H1 (cell line): ENCODE data around the gene FFAR2. TPM values are rescaled to one million over a fixed set of nuclear protein-coding genes. Genes with fewer than 3 reads are reported as not detected.

ENCODE experiments used
- CTCF ChIA-PET: fragments of 300-600 bp; sonication (Branson Sonifier 250); formaldehyde crosslinking; loops from one replicate; lab custom pipeline; 2021; ENCODE audit not compliant: partially characterized antibody; lab: Charles Lee
- POLR2A ChIA-PET: fragments of 300-600 bp; sonication (Branson Sonifier 250); formaldehyde crosslinking; loops from one replicate; lab custom pipeline; 2021; ENCODE audit warnings: inconsistent platforms; ENCODE audit not compliant: partially characterized antibody; lab: Charles Lee
- DNase-seq, 2 experiments: peaks; one replicate each; pipeline versions ENCODE4 v3.0.0 to v3.0.0-alpha.2; 2010 to 2022; ENCODE audit warnings: low spot score in 2 of 2, low read depth in 1 of 2, mixed read lengths in 1 of 2
- FAIRE-seq: peaks from 2 replicates; lab custom pipeline; 2011; peaks lifted over from hg19 to GRCh38; lab: Jason Lieb, UNC
- H2AFZ ChIP-seq: 2 replicates; pipeline ENCODE4 v1.8.1; 2012; ENCODE audit warnings: low read length, inconsistent platforms
- H2AK5ac ChIP-seq: 2 replicates; pipeline ENCODE4 v1.6.1; 2013; ENCODE audit warnings: low read depth, low read length
- H2BK120ac ChIP-seq: replicated peaks from 2 replicates; pipeline ENCODE3; 2013; ENCODE audit warnings: low read depth, low read length, inconsistent platforms
- H2BK12ac ChIP-seq: 2 replicates; pipeline ENCODE4 v1.6.1; 2013; ENCODE audit warnings: low read depth, low read length
- H2BK15ac ChIP-seq: 2 replicates; pipeline ENCODE4 v1.6.1; 2013; ENCODE audit warnings: low read length
- H2BK20ac ChIP-seq: 2 replicates; pipeline ENCODE4 v1.6.1; 2013; ENCODE audit warnings: low read length
- H2BK5ac ChIP-seq: 2 replicates; pipeline ENCODE4 v1.6.1; 2013; ENCODE audit warnings: low read depth, low read length
- H3K14ac ChIP-seq: 2 replicates; pipeline ENCODE4 v1.6.1; 2013; ENCODE audit warnings: inconsistent platforms; ENCODE audit not compliant: insufficient read length
- H3K18ac ChIP-seq: 2 replicates; pipeline ENCODE4 v1.6.1; 2013; ENCODE audit warnings: low read length; ENCODE audit errors: extremely low read depth
- H3K23ac ChIP-seq: 2 replicates; pipeline ENCODE4 v1.6.1; 2013; ENCODE audit warnings: inconsistent platforms; ENCODE audit not compliant: insufficient read length
- H3K23me2 ChIP-seq: 2 replicates; pipeline ENCODE4 v1.6.1; 2013; ENCODE audit warnings: low read depth, low read length
- H3K27ac ChIP-seq: 2 replicates; pipeline ENCODE4 v1.6.1; 2011; ENCODE audit warnings: low read depth, low read length, inconsistent platforms
- H3K27me3 ChIP-seq, 4 experiments: replicated peaks in 1 of 4; 1 replicate in 1 of 4; 2 replicates in 3 of 4; pipeline versions ENCODE4 v1.6.1 to v1.8.1; 2011 to 2013; ENCODE audit warnings: low read length in 3 of 4, mild to moderate bottlenecking in 3 of 4, inconsistent platforms in 2 of 4, mixed read lengths in 2 of 4, moderate library complexity in 1 of 4; ENCODE audit not compliant: control insufficient read depth in 3 of 4, insufficient read depth in 3 of 4; ENCODE audit errors: extremely low read depth in 1 of 4
- H3K36me3 ChIP-seq, 4 experiments: 2 replicates each; pipeline versions ENCODE4 v1.6.1 to v1.8.1; 2011 to 2013; ENCODE audit warnings: mild to moderate bottlenecking in 4 of 4, low read length in 3 of 4, moderate library complexity in 2 of 4, control low read depth in 1 of 4, inconsistent platforms in 1 of 4; ENCODE audit not compliant: insufficient read depth in 4 of 4, control insufficient read depth in 2 of 4
- H3K4ac ChIP-seq: replicated peaks from 2 replicates; pipeline ENCODE3; 2013; ENCODE audit warnings: low read length, low read depth, mixed read lengths, inconsistent platforms; ENCODE audit not compliant: insufficient read length
- H3K4me1 ChIP-seq, 4 experiments: replicated peaks in 1 of 4; 1 replicate in 1 of 4; 2 replicates in 3 of 4; pipeline versions ENCODE4 v1.6.1 to v1.8.1; 2011 to 2013; ENCODE audit warnings: low read length in 3 of 4, inconsistent platforms in 2 of 4, mixed read lengths in 1 of 4; ENCODE audit not compliant: insufficient read depth in 4 of 4, control insufficient read depth in 3 of 4
- H3K4me2 ChIP-seq, 2 experiments: 2 replicates each; pipeline versions ENCODE4 v1.6.1 to v1.8.1; 2011 to 2013; ENCODE audit warnings: low read depth in 2 of 2, low read length in 2 of 2, control low read depth in 1 of 2, inconsistent platforms in 1 of 2, mild to moderate bottlenecking in 1 of 2; ENCODE audit not compliant: insufficient read depth in 1 of 2
- H3K4me3 ChIP-seq, 4 experiments: fragments of 200-600, 300-600 bp in 1 of 4; sonication (generic), shearing (Covaris generic), sonication (Bioruptor Twin) in 1 of 4; 2 replicates each; pipeline versions ENCODE4 v1.5.1 to v1.8.1; 2011 to 2016; ENCODE audit warnings: low read length in 4 of 4, low read depth in 3 of 4, control low read depth in 2 of 4, inconsistent platforms in 2 of 4, mild to moderate bottlenecking in 2 of 4, mixed read lengths in 1 of 4, moderate library complexity in 1 of 4; ENCODE audit not compliant: insufficient read depth in 2 of 4; ENCODE audit errors: extremely low read depth in 1 of 4
- H3K56ac ChIP-seq: replicated peaks from 2 replicates; pipeline ENCODE3; 2013; ENCODE audit warnings: low read depth, mild to moderate bottlenecking, mixed read lengths, low read length, inconsistent platforms; ENCODE audit not compliant: insufficient read length
- H3K79me1 ChIP-seq: 2 replicates; pipeline ENCODE4 v1.6.1; 2013; ENCODE audit warnings: low read depth, low read length, control low read depth
- H3K79me2 ChIP-seq, 2 experiments: 2 replicates each; pipeline versions ENCODE4 v1.6.1 to v1.8.1; 2012 to 2013; ENCODE audit warnings: low read length in 2 of 2, mild to moderate bottlenecking in 2 of 2, inconsistent platforms in 1 of 2; ENCODE audit not compliant: insufficient read depth in 2 of 2, control insufficient read depth in 1 of 2
- H3K9ac ChIP-seq, 4 experiments: replicated peaks in 1 of 4; 1 replicate in 1 of 4; 2 replicates in 3 of 4; pipeline versions ENCODE4 v1.6.1 to v1.8.1; 2011 to 2013; ENCODE audit warnings: low read depth in 3 of 4, low read length in 3 of 4, control low read depth in 2 of 4, mild to moderate bottlenecking in 2 of 4, moderate library complexity in 2 of 4, inconsistent platforms in 1 of 4; ENCODE audit errors: extremely low read depth in 1 of 4
- H3K9me3 ChIP-seq, 2 experiments: 2 replicates each; pipeline versions ENCODE4 v1.6.1 to v1.8.1; 2012 to 2013; ENCODE audit warnings: mild to moderate bottlenecking in 2 of 2, moderate library complexity in 2 of 2, control low read depth in 1 of 2, inconsistent platforms in 1 of 2, low read depth in 1 of 2, low read length in 1 of 2, mixed read lengths in 1 of 2; ENCODE audit not compliant: insufficient read depth in 2 of 2
- H4K20me1 ChIP-seq, 2 experiments: replicated peaks in 1 of 2; 2 replicates each; pipeline versions ENCODE3 to v1.8.1; 2011 to 2013; ENCODE audit warnings: inconsistent platforms in 2 of 2, low read length in 2 of 2, mild to moderate bottlenecking in 1 of 2; ENCODE audit not compliant: insufficient read depth in 2 of 2, control insufficient read depth in 1 of 2
- H4K5ac ChIP-seq: 2 replicates; pipeline ENCODE4 v1.6.1; 2013; ENCODE audit warnings: low read length, low read depth, mixed read lengths, inconsistent platforms; ENCODE audit not compliant: insufficient read length
- H4K8ac ChIP-seq: 2 replicates; pipeline ENCODE4 v1.8.0; 2013; ENCODE audit warnings: mild to moderate bottlenecking, moderate library complexity, low read length, inconsistent platforms; ENCODE audit not compliant: insufficient read depth; ENCODE audit errors: extremely low read depth
- H4K91ac ChIP-seq: replicated peaks from 2 replicates; pipeline ENCODE3; 2013; ENCODE audit warnings: low read length, mixed read lengths, inconsistent platforms; ENCODE audit not compliant: insufficient read length
- BACH1 ChIP-seq: IDR thresholded peaks from 2 replicates; pipeline ENCODE4 v1.6.1; 2012; ENCODE audit warnings: low read length, improper control_type of control experiment
- BRCA1 ChIP-seq: IDR thresholded peaks from 2 replicates; pipeline ENCODE4 v1.6.1; 2012; ENCODE audit warnings: low read depth, low read length, improper control_type of control experiment
- CBX5 ChIP-seq: fragments of 300-800, 300-1000 bp; sonication (generic); IDR thresholded peaks from 2 replicates; pipeline ENCODE4 v1.7.1; 2016; ENCODE audit warnings: antibody characterized with exemption, low read length, low read depth
- HDAC2 ChIP-seq, 2 experiments: fragments of 300-600 bp in 1 of 2; sonication (generic) in 1 of 2; IDR thresholded peaks; 2 replicates each; pipeline ENCODE4 v1.6.1; 2011 to 2012; ENCODE audit warnings: low read depth in 2 of 2, low read length in 2 of 2, mild to moderate bottlenecking in 2 of 2, moderate library complexity in 2 of 2, borderline replicate concordance in 1 of 2, inconsistent platforms in 1 of 2
- HDAC6 ChIP-seq: IDR thresholded peaks from one replicate; pipeline ENCODE4 v1.7.1; 2012; ENCODE audit warnings: low read depth, mild to moderate bottlenecking, inconsistent platforms, low read length, moderate library complexity
- KDM1A ChIP-seq: fragments of 200-600, 300-600 bp; sonication (generic); IDR thresholded peaks from 2 replicates; pipeline ENCODE4 v1.7.1; 2016; ENCODE audit warnings: mild to moderate bottlenecking, low read length, borderline replicate concordance
- POLR2AphosphoS5 ChIP-seq: IDR thresholded peaks from 2 replicates; pipeline ENCODE4 v1.6.1; 2011; ENCODE audit warnings: low read depth, low read length
- RFX5 ChIP-seq: IDR thresholded peaks from 2 replicates; pipeline ENCODE4 v1.6.1; 2011; ENCODE audit warnings: low read depth, low read length, improper control_type of control experiment, borderline replicate concordance
- RNF2 ChIP-seq: fragments of 200-900, 300-1000 bp; sonication (generic); IDR thresholded peaks from 2 replicates; pipeline ENCODE4 v1.7.1; 2016; ENCODE audit warnings: borderline replicate concordance, low read depth, mild to moderate bottlenecking, antibody characterized with exemption, low read length; ENCODE audit not compliant: poor library complexity, severe bottlenecking; ENCODE audit errors: missing control alignments
- SIN3A ChIP-seq, 2 experiments: IDR thresholded peaks in 1 of 2; conservative IDR thresholded peaks in 1 of 2; 2 replicates each; pipeline ENCODE4 v1.6.1; 2011 to 2012; ENCODE audit warnings: low read length in 2 of 2, improper control_type of control experiment in 1 of 2, low read depth in 1 of 2, mild to moderate bottlenecking in 1 of 2
- TAF7 ChIP-seq: optimal IDR thresholded peaks from 2 replicates; pipeline ENCODE3; 2011; ENCODE audit warnings: low read depth, mild to moderate bottlenecking, inconsistent platforms, low read length, moderate library complexity, borderline replicate concordance
- TCF12 ChIP-seq: IDR thresholded peaks from 2 replicates; pipeline ENCODE4 v1.6.1; 2011; ENCODE audit warnings: low read depth, mild to moderate bottlenecking, low read length
- WGBS, 2 experiments: shearing (Covaris generic) in 1 of 2; methylation state at CpG; one replicate each; pipeline versions ENCODE4 v1.1.6 to v1.1.7; 2013 to 2015; ENCODE audit warnings: low lambda C conversion rate in 2 of 2, mixed read lengths in 2 of 2, inconsistent platforms in 1 of 2, low coverage in 1 of 2, missing lambda C conversion rate in 1 of 2; ENCODE audit not compliant: insufficient replicate concordance in 2 of 2, insufficient coverage in 1 of 2, insufficient read length in 1 of 2; ENCODE audit errors: extremely low coverage in 1 of 2, missing lambda C conversion rate in 1 of 2; 5-methylcytosine and 5-hydroxymethylcytosine counted together
- polyA plus RNA-seq, 7 experiments: library from polyadenylated mRNA; depleted of rRNA in 3 of 7; stranded (reverse) in 5 of 7; unstranded in 2 of 7; fragments of >200 nt in 5 of 7; fragments of 200-250 nt in 2 of 7; gene quantifications; 1 replicate in 5 of 7; 2 replicates in 1 of 7; 4 replicates in 1 of 7; pipeline versions ENCODE4 v1.2.1 to v1.2.3, GENCODE V29; 2011 to 2013; ENCODE audit warnings: missing spikeins in 2 of 7, mixed read lengths in 2 of 7
- total RNA-seq: library from RNA; stranded (reverse); fragmentation: NEBNext Ultra II Directional; extraction: Animal tissue kit (Norgen Biotek cat#: 25700); gene quantifications from 2 replicates; pipeline ENCODE4 v1.2.1, GENCODE V29; 2021
- TF ChIP-seq, protein P1 (sequence below): IDR thresholded peaks from 2 replicates; pipeline ENCODE4 v1.6.1; 2012; ENCODE audit warnings: inconsistent platforms

FFAR2 gene
- total and polyA plus RNA-seq, 2 of the 8 experiments (the other 6 are each of a cell fraction or from before 2014, with no cell fraction given) = not detected

GRCh38 chr19:35433448-35433847 is 14.6 kb upstream of the FFAR2 start:
- no peak overlapping the region for H3K9ac ChIP-seq
- H2BK20ac ChIP-seq = no peak overlapping the region
- H2BK12ac ChIP-seq = no peak overlapping the region
- no peak overlapping the region for H3K56ac ChIP-seq
- H3K18ac ChIP-seq = no peak overlapping the region
- H3K36me3 ChIP-seq = no peaks in the 10 kb centered on the region
- no peak for DNase-seq
- no peak overlapping the region for H3K4me2 ChIP-seq
- no peak overlapping the region for H2BK120ac ChIP-seq
- no peak overlapping the region for H2BK15ac ChIP-seq
- no peaks in the 10 kb centered on the region for H3K9me3 ChIP-seq
- no peak overlapping the region for H2BK5ac ChIP-seq
- H4K91ac ChIP-seq = no peak overlapping the region
- no peak overlapping the region for H3K23ac ChIP-seq
- H3K79me2 ChIP-seq = no peaks in the 10 kb centered on the region
- CTCF ChIA-PET = no interaction called here
- no peaks in the 10 kb centered on the region for H4K20me1 ChIP-seq
- no peak overlapping the region for H4K8ac ChIP-seq
- H3K14ac ChIP-seq = no peak overlapping the region
- H4K5ac ChIP-seq = no peak overlapping the region
- H2AFZ ChIP-seq = no peak overlapping the region
- no peaks in the 10 kb centered on the region for H3K79me1 ChIP-seq
- no peak overlapping the region for H2AK5ac ChIP-seq
- no peaks in the 10 kb centered on the region for H3K4me1 ChIP-seq
- H3K27me3 ChIP-seq = no peaks in the 10 kb centered on the region
- H3K4ac ChIP-seq = no peak overlapping the region
- no peak for FAIRE-seq
- no peaks in the 10 kb centered on the region for H3K23me2 ChIP-seq
- H3K4me3 ChIP-seq = no peak overlapping the region
- WGBS, 2 experiments = 87% methylated on average over 7 of the region's 7 CpGs; no CpG with 5 or more reads in 1 of the 2 experiments
- POLR2A ChIA-PET = interaction anchor here (1.0 kb wide), 1 partner anchor 77 kb away, joined by 4 read pairs; no protein-coding TSS in a partner anchor
- H3K27ac ChIP-seq = no peak overlapping the region
- TF ChIP-seq KDM1A (no peak), RNF2 (no peak), CBX5 (no peak), HDAC2 (IDR thresholded peaks at IDR 0.05; ENCODE audit: borderline replicate concordance in 1 of 2, low read depth in 2 of 2, low read length in 2 of 2) (no peak), TAF7 (no peak), BACH1 (no peak), SIN3A (conservative IDR thresholded peaks at IDR 0.05 in 1 of 2, IDR thresholded peaks at IDR 0.05 in 1 of 2; ENCODE audit: low read depth in 1 of 2, low read length in 2 of 2) (no peak), POLR2AphosphoS5 (no peak), TCF12 (no peak), HDAC6 (no peak), RFX5 (no peak), BRCA1 (no peak)
- TF ChIP-seq, protein P1, sequence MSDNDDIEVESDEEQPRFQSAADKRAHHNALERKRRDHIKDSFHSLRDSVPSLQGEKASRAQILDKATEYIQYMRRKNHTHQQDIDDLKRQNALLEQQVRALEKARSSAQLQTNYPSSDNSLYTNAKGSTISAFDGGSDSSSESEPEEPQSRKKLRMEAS = no peak
